DOHH2 (cell line): ENCODE measurements around the gene NAA25.

Experiments
- H3F3A ChIP-seq: fragments of 200-600 bp; sonication (generic), shearing (Covaris generic); 2 replicates; pipeline ENCODE4 v1.6.0; 2016; ENCODE audit warnings: antibody characterized with exemption, mild to moderate bottlenecking; ENCODE audit not compliant: control insufficient read depth, insufficient read depth
- H3K27ac ChIP-seq: fragments of 200-600 bp; sonication (generic); 2 replicates; pipeline ENCODE4 v1.5.1; 2014; ENCODE audit warnings: low read depth, mild to moderate bottlenecking, low read length, moderate library complexity
- H3K27me3 ChIP-seq: fragments of 200-600 bp; sonication (generic); 2 replicates; pipeline ENCODE4 v1.6.1; 2014; ENCODE audit warnings: mild to moderate bottlenecking, low read length, mixed read lengths; ENCODE audit not compliant: control insufficient read depth
- H3K36me3 ChIP-seq: fragments of 200-600 bp; sonication (generic); 2 replicates; pipeline ENCODE4 v1.6.1; 2014; ENCODE audit warnings: mild to moderate bottlenecking, low read length, moderate library complexity, mixed read lengths; ENCODE audit not compliant: control insufficient read depth
- H3K4me1 ChIP-seq: fragments of 200-600 bp; sonication (generic); 2 replicates; pipeline ENCODE4 v1.6.1; 2014; ENCODE audit warnings: mild to moderate bottlenecking, low read length, mixed read lengths; ENCODE audit not compliant: control insufficient read depth
- H3K4me2 ChIP-seq: fragments of 200-600 bp; sonication (generic); 2 replicates; pipeline ENCODE4 v1.6.0; 2014; ENCODE audit warnings: mild to moderate bottlenecking, low read length, moderate library complexity
- H3K4me3 ChIP-seq: fragments of 200-600 bp; sonication (generic); 2 replicates; pipeline ENCODE4 v1.5.1; 2014; ENCODE audit warnings: mild to moderate bottlenecking, low read length, mixed read lengths
- H3K79me2 ChIP-seq: fragments of 200-600 bp; sonication (generic); 2 replicates; pipeline ENCODE4 v1.6.1; 2014; ENCODE audit warnings: mild to moderate bottlenecking, low read length, mixed read lengths; ENCODE audit not compliant: control insufficient read depth
- H3K9me2 ChIP-seq: fragments of 200-600 bp; sonication (generic); replicated peaks from 2 replicates; pipeline ENCODE4 v1.6.1; 2014; ENCODE audit warnings: mild to moderate bottlenecking, low read length, mixed read lengths; ENCODE audit not compliant: control insufficient read depth
- H3K9me3 ChIP-seq: fragments of 200-600 bp; sonication (generic); 2 replicates; pipeline ENCODE4 v1.6.1; 2014; ENCODE audit warnings: antibody characterized with exemption, low read length, mixed read lengths; ENCODE audit not compliant: control insufficient read depth, insufficient read depth
- H4K20me1 ChIP-seq: fragments of 200-600 bp; sonication (generic); 2 replicates; pipeline ENCODE4 v1.6.0; 2014; ENCODE audit warnings: low read depth, mild to moderate bottlenecking, antibody characterized with exemption, low read length, moderate library complexity; ENCODE audit not compliant: control insufficient read depth, insufficient read depth
- EZH2phosphoT487 ChIP-seq: fragments of 200-600 bp; sonication (generic); IDR thresholded peaks from 2 replicates; pipeline ENCODE4 v1.6.1; 2017; ENCODE audit warnings: borderline replicate concordance, mild to moderate bottlenecking, antibody characterized with exemption, low read length, moderate library complexity, mixed read lengths
- TF ChIP-seq, protein P1 (sequence below): fragments of 200-600 bp; sonication (generic); IDR thresholded peaks from one replicate; pipeline ENCODE4 v1.5.1; 2014; ENCODE audit warnings: antibody characterized with exemption, mild to moderate bottlenecking, low read depth, low read length; ENCODE audit not compliant: poor library complexity, severe bottlenecking

Gene NAA25

DNA sequence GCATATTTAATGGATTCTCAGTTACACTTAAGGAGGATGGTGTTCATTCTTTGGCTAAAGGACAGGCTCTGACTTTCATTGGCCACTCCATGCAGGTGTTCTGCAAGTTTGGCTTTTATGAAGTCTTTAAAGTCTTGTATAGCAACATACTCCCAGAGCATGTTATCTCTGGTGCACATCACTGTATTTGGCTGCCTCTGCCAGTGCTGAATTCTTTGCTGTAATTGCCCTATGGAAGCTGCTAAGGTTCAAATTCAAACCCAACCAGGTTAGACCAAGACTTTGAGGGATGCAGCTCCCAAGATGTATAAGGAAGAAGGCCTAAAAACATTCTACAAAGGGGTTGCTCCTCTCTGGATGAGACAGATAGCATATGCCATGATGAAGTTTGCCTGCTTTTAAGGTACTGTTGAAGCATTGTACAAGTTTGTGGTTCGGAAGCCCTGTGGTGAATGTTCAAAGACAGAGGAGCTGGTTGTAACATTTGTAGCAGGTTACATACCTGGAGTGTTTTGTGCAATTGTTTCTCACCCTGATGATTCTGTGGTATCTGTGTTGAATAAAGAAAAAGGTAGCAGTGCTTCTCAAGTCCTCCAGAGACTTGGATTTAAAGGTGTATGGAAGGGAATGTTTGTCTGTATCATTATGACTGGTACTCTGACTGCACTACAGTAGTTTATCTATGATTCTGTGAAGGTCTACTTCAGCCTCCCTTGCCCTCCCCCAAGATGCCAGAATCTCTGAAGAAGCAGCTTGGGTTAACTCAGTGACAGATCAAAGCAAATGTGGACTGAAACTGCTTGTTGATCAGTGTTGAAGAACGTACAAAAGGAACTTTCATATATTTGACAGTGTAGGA, 115.1 kb downstream of the NAA25 start:
- Histone ChIP-seq H3F3A (peaks cover 5% of the 10 kb centered on the region; the same call in 1 of the 2 replicates), H4K20me1 (no peaks in the 10 kb centered on the region), H3K9me2 (no peaks in the 10 kb centered on the region), H3K4me3 (no peak overlapping the region), H3K79me2 (no peaks in the 10 kb centered on the region), H3K36me3 (peaks cover 3% of the 10 kb centered on the region; the same call in 1 of the 2 replicates), H3K27ac (no peak overlapping the region), H3K4me1 (peaks cover 36% of the 10 kb centered on the region), H3K9me3 (no peaks in the 10 kb centered on the region), H3K4me2 (peak overlapping the region; percentile 56; the same call in 1 of the 2 replicates), H3K27me3 (no peaks in the 10 kb centered on the region)
- TF ChIP-seq, protein P1, sequence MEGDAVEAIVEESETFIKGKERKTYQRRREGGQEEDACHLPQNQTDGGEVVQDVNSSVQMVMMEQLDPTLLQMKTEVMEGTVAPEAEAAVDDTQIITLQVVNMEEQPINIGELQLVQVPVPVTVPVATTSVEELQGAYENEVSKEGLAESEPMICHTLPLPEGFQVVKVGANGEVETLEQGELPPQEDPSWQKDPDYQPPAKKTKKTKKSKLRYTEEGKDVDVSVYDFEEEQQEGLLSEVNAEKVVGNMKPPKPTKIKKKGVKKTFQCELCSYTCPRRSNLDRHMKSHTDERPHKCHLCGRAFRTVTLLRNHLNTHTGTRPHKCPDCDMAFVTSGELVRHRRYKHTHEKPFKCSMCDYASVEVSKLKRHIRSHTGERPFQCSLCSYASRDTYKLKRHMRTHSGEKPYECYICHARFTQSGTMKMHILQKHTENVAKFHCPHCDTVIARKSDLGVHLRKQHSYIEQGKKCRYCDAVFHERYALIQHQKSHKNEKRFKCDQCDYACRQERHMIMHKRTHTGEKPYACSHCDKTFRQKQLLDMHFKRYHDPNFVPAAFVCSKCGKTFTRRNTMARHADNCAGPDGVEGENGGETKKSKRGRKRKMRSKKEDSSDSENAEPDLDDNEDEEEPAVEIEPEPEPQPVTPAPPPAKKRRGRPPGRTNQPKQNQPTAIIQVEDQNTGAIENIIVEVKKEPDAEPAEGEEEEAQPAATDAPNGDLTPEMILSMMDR: no peak
- no peak for TF ChIP-seq EZH2phosphoT487

DNA sequence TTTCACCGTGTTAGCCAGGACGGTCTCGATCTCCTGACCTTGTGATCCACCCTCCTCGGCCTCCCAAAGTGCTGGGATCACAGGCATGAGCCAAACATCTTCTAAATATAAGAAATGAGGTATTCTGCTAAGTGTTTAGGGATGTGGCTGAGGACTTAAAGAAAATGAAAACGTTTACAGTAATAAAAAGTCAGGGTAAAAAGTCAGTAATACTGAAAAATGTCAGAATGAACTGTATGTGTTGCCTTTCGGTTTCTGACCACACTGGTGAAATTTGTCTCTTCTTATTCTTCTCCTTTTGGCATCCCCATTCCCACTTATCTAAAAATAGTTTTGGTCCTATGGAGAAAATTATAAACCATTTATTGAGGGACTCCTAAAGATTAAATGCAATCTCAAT, 116.1 kb downstream of the NAA25 start:
- peaks cover 3% of the 10 kb centered on the region; the same call in 1 of the 2 replicates for H3K36me3 ChIP-seq
- no peaks in the 10 kb centered on the region for H3K9me2 ChIP-seq
- H3K4me2 ChIP-seq: no peak overlapping the region
- peaks cover 36% of the 10 kb centered on the region for H3K4me1 ChIP-seq
- H4K20me1 ChIP-seq: no peaks in the 10 kb centered on the region
- H3F3A ChIP-seq: peaks cover 3% of the 10 kb centered on the region; the same call in 1 of the 2 replicates
- H3K27me3 ChIP-seq: no peaks in the 10 kb centered on the region
- TF ChIP-seq EZH2phosphoT487: no peak
- TF ChIP-seq, protein P1: no peak
- H3K4me3 ChIP-seq: no peak overlapping the region
- H3K27ac ChIP-seq: no peak overlapping the region
- no peaks in the 10 kb centered on the region for H3K79me2 ChIP-seq
- H3K9me3 ChIP-seq: no peaks in the 10 kb centered on the region

DNA sequence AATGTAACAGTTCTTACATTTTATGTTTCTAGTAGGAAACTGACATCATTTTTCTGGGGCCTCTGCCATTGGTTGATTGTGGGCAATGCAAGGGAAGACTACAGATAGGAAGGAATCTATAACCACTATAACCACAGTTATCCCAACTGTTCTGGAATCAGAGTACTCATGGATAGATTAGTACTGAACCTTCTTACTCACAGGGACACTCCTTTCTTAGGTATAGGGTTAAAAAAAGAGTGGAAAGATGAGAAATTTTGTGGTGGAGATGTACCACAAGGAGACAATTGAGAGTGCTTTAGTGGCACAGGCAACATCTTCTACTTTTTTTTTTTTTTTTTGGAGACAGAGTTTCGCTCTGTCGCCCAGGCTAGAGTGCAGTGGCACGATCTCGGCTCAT, 116.6 kb downstream of the NAA25 start:
- Histone ChIP-seq H3K27ac (no peak overlapping the region), H4K20me1 (no peaks in the 10 kb centered on the region), H3K9me2 (no peaks in the 10 kb centered on the region), H3K27me3 (no peaks in the 10 kb centered on the region), H3K79me2 (no peaks in the 10 kb centered on the region), H3K9me3 (no peaks in the 10 kb centered on the region), H3K4me2 (no peak overlapping the region), H3K4me3 (no peak overlapping the region), H3K4me1 (peaks cover 36% of the 10 kb centered on the region), H3F3A (no peaks in the 10 kb centered on the region; the same call in 1 of the 2 replicates), H3K36me3 (peaks cover 3% of the 10 kb centered on the region; the same call in 1 of the 2 replicates)
- TF ChIP-seq, protein P1: no peak
- no peak for TF ChIP-seq EZH2phosphoT487
